ENCODE measurements around the gene SLCO4A1. TPM values are rescaled to one million over a fixed set of nuclear protein-coding genes. Genes with fewer than 3 reads are reported as not detected.

Gene SLCO4A1
- polyA plus RNA-seq, 1 experiment, result 0.09 TPM

DNA sequence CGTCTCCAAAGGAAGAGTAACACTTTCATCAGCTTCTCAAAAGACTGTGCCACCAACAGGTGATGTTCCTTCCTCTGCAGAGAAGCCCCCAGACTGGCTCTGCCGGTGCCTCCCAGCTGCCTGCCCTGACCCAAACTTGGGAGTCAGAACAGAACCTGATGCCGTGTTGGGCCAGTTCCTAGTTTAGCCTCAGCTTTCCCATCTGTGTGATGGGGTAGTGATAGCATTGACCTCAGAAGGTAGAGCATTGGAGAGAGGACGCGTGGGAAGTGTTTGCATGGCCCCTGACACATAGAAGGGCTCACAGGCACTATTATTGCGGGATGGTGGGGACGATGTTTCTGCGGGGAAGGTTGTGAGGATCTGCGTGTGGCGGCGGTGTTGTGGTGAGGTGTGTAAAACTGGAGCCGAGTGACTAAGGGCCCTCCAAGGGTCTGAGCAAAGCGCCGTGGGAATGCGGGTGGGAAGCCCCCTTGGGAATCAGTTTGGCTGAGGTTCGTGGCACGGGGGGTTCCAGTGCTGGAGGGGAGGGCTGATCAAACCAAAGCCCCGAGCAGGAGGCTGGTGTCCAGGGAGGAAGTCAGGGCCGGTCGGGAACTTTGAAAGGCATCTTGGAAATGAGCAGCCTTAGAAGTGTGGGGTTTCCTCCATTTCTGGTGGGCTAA is 68.0 kb downstream of the SLCO4A1 start:
- H3K4me3 ChIP-seq (ENCODE audit: low read depth, low read length), result no peak overlapping the region
- ChIA-PET CTCF (no interaction called here), POLR2A (no interaction called here)
- H3K27me3 ChIP-seq (ENCODE audit: control insufficient read depth, insufficient read depth, low read length), result peaks cover 58% of the 10 kb centered on the region
- no peak overlapping the region for H3K27ac ChIP-seq (ENCODE audit: low read depth, low read length)
- peaks cover 3% of the 10 kb centered on the region for H3K9me3 ChIP-seq (ENCODE audit: control insufficient read depth, insufficient read depth, low read length)
- TF ChIP-seq, protein P1, sequence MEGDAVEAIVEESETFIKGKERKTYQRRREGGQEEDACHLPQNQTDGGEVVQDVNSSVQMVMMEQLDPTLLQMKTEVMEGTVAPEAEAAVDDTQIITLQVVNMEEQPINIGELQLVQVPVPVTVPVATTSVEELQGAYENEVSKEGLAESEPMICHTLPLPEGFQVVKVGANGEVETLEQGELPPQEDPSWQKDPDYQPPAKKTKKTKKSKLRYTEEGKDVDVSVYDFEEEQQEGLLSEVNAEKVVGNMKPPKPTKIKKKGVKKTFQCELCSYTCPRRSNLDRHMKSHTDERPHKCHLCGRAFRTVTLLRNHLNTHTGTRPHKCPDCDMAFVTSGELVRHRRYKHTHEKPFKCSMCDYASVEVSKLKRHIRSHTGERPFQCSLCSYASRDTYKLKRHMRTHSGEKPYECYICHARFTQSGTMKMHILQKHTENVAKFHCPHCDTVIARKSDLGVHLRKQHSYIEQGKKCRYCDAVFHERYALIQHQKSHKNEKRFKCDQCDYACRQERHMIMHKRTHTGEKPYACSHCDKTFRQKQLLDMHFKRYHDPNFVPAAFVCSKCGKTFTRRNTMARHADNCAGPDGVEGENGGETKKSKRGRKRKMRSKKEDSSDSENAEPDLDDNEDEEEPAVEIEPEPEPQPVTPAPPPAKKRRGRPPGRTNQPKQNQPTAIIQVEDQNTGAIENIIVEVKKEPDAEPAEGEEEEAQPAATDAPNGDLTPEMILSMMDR (IDR thresholded peaks at IDR 0.05; ENCODE audit: low read depth, low read length), result no peak
- no peak for DNase-seq (ENCODE audit: low read depth, low spot score)

DNA sequence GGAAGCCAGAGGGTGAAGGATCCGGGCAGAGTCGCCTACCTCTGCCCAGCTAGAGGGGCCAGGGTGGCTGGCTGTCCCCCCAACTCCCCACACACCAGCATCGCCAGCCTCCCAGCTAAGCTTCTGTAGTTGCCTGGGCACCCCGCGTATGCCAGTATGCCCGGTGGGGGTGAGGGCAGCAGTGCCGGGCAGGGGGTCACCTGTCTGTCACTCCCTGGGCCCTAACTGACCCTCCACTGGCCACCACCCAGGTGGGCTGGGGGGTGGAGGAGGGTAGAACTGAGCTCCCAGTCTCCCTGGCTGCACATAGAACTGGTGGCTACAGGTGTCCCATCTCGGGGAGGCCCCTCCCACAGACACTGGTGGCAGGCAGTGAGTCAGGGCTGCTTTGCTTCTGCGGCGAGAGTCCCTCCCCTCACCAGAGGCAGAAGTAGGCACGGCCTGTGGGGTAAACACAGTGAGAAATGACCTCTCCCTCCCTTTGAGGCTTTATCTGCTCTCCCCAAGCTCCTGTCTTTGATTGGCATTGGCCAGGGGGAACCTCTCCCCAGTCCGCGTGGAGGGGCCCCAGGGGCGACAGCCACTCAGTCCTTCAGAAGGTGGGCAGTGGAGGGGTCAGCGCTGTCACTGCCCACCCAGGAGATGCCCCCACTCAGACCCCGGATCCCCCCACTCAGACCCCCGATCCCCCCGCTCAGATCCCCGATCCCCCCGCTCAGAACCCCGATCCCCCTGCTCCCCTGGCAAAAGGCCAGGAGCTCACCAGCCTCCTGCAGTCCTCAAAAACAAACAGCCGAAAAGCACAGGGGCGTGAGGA is 68.8 kb downstream of the SLCO4A1 start:
- ChIA-PET CTCF (no interaction called here), POLR2A (interaction anchor here (0.6 to 1.0 kb wide), 2 partner anchors 35 to 37 kb away, joined by 3 read pairs; no protein-coding TSS in a partner anchor)
- Histone ChIP-seq H3K4me3 (ENCODE audit: low read depth, low read length) (no peak overlapping the region), H3K9me3 (ENCODE audit: control insufficient read depth, insufficient read depth, low read length) (peaks cover 3% of the 10 kb centered on the region), H3K27me3 (ENCODE audit: control insufficient read depth, insufficient read depth, low read length) (peaks cover 58% of the 10 kb centered on the region), H3K27ac (ENCODE audit: low read depth, low read length) (no peak overlapping the region)
- DNase-seq (ENCODE audit: low read depth, low spot score), result no peak
- TF ChIP-seq, protein P1 (IDR thresholded peaks at IDR 0.05; ENCODE audit: low read depth, low read length), result no peak

GRCh38 chr20:62711703-62712101 is 69.4 kb downstream of the SLCO4A1 start:
- Histone ChIP-seq H3K27me3 (ENCODE audit: control insufficient read depth, insufficient read depth, low read length) (peaks cover 58% of the 10 kb centered on the region), H3K9me3 (ENCODE audit: control insufficient read depth, insufficient read depth, low read length) (peaks cover 3% of the 10 kb centered on the region), H3K27ac (ENCODE audit: low read depth, low read length) (no peak overlapping the region), H3K4me3 (ENCODE audit: low read depth, low read length) (no peak overlapping the region)
- TF ChIP-seq, protein P1 (IDR thresholded peaks at IDR 0.05; ENCODE audit: low read depth, low read length), result no peak
- ChIA-PET CTCF (no interaction called here), POLR2A (interaction anchor here (0.6 to 1.0 kb wide), 2 partner anchors 34 to 38 kb away, joined by 3 read pairs; no protein-coding TSS in a partner anchor)
- DNase-seq (ENCODE audit: low read depth, low spot score), result no peak

- DNase-seq (ENCODE audit: low read depth, low spot score), result no peak
- Histone ChIP-seq H3K27me3 (ENCODE audit: control insufficient read depth, insufficient read depth, low read length) (peaks cover 61% of the 10 kb centered on the region), H3K4me3 (ENCODE audit: low read depth, low read length) (no peak overlapping the region), H3K27ac (ENCODE audit: low read depth, low read length) (no peak overlapping the region), H3K9me3 (ENCODE audit: control insufficient read depth, insufficient read depth, low read length) (peaks cover 3% of the 10 kb centered on the region)
- TF ChIP-seq, protein P1 (IDR thresholded peaks at IDR 0.05; ENCODE audit: low read depth, low read length), result no peak
- CTCF ChIA-PET, result no interaction called here
- POLR2A ChIA-PET, result no interaction called here
Observed at GRCh38 chr20:62712606-62713005, 70.3 kb downstream of the SLCO4A1 start.

DNA sequence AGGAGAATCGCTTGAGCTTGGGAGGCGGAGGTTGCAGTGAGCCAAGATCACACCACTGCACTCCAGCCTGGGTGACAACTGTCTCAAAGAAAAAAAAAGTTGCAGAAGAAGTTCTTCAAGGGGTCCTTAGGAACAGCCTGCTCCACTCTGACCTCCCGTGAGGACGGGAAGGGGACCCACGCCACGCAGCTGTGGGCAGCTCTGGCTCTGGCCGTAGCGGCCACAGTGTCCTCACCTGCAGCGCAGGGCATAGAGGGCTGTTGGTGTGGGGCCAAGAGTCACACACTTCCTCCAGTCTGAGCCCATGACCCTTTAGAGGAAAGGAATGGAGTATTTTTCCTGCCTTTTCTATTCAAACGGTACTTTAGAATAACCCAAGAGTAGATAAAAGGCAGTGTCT is 71.7 kb downstream of the SLCO4A1 start:
- peaks cover 3% of the 10 kb centered on the region for H3K9me3 ChIP-seq (ENCODE audit: control insufficient read depth, insufficient read depth, low read length)
- no peak overlapping the region for H3K27ac ChIP-seq (ENCODE audit: low read depth, low read length)
- no peak overlapping the region for H3K4me3 ChIP-seq (ENCODE audit: low read depth, low read length)
- DNase-seq (ENCODE audit: low read depth, low spot score), result no peak
- CTCF ChIA-PET, result no interaction called here
- H3K27me3 ChIP-seq (ENCODE audit: control insufficient read depth, insufficient read depth, low read length), result peaks cover 58% of the 10 kb centered on the region
- POLR2A ChIA-PET, result no interaction called here
- TF ChIP-seq, protein P1 (IDR thresholded peaks at IDR 0.05; ENCODE audit: low read depth, low read length), result no peak

Data from AG04450 (cell line).